ENCODE results near the gene CCDC141. TPM values are rescaled to one million over a fixed set of nuclear protein-coding genes. Genes with fewer than 3 reads are reported as not detected.

The CCDC141 gene
- total and polyA plus RNA-seq, 2 experiments from 2014 or later = 3.0 to 7.2 TPM

DNA sequence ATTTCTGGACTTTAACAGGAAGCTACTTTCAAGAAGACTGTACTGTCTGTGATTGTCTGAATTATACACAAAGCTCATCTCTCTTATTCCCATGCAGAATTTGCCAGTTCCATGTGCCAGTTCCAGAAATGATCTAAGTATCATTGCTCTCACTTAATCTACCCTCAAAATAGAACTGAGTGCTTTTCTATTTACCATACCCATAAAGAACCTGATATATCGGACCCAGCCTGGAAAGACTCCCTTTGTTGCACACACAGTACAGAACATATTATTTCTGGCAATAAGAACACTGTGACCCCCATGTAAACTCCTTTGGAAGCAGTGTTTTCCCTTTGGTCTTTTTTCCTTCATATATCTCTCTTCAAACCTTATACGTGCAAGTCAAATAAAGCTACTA, 140.4 kb downstream of the CCDC141 start:
- no peak for TF ChIP-seq EZH2 (IDR thresholded peaks at IDR 0.05; ENCODE audit: borderline replicate concordance)
- TF ChIP-seq, protein P1, sequence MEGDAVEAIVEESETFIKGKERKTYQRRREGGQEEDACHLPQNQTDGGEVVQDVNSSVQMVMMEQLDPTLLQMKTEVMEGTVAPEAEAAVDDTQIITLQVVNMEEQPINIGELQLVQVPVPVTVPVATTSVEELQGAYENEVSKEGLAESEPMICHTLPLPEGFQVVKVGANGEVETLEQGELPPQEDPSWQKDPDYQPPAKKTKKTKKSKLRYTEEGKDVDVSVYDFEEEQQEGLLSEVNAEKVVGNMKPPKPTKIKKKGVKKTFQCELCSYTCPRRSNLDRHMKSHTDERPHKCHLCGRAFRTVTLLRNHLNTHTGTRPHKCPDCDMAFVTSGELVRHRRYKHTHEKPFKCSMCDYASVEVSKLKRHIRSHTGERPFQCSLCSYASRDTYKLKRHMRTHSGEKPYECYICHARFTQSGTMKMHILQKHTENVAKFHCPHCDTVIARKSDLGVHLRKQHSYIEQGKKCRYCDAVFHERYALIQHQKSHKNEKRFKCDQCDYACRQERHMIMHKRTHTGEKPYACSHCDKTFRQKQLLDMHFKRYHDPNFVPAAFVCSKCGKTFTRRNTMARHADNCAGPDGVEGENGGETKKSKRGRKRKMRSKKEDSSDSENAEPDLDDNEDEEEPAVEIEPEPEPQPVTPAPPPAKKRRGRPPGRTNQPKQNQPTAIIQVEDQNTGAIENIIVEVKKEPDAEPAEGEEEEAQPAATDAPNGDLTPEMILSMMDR (IDR thresholded peaks at IDR 0.05; ENCODE audit: poor library complexity) = no peak
- TF ChIP-seq EZH2phosphoT487 (IDR thresholded peaks at IDR 0.05; ENCODE audit: low read depth, severe bottlenecking, unreplicated experiment) = no peak
- WGBS (ENCODE audit: low lambda C conversion rate, missing lambda C conversion rate) = 77% methylated on average over 2 of the region's 2 CpGs

GRCh38 chr2:178908810-178909209, 141.1 kb downstream of the CCDC141 start:
- no peaks in the 10 kb centered on the region for H4K20me1 ChIP-seq (ENCODE audit: insufficient read depth, poor library complexity, severe bottlenecking)
- no peak overlapping the region for H3K4me2 ChIP-seq
- DNase-seq (ENCODE audit: low spot score) = no peak
- no peaks in the 10 kb centered on the region for H3K27me3 ChIP-seq
- no peak overlapping the region for H2AFZ ChIP-seq
- peaks cover 4% of the 10 kb centered on the region for H3K4me1 ChIP-seq (ENCODE audit: insufficient read depth)
- no peaks in the 10 kb centered on the region for H3K36me3 ChIP-seq (replicated peaks; ENCODE audit: insufficient read depth, low read depth)
- no peak overlapping the region for H3K4me3 ChIP-seq
- no peaks in the 10 kb centered on the region for H3K9me2 ChIP-seq (replicated peaks; ENCODE audit: insufficient read depth)
- no peak overlapping the region for H3K27ac ChIP-seq
- no peaks in the 10 kb centered on the region for H3K79me2 ChIP-seq
- H3K9me3 ChIP-seq (ENCODE audit: low read depth) = no peaks in the 10 kb centered on the region
- TF ChIP-seq EZH2 (IDR thresholded peaks at IDR 0.05; ENCODE audit: borderline replicate concordance) = no peak
- TF ChIP-seq EZH2phosphoT487 (IDR thresholded peaks at IDR 0.05; ENCODE audit: low read depth, severe bottlenecking, unreplicated experiment) = no peak

More for the DNA sequence above, 140.4 kb downstream of the CCDC141 start:
- Histone ChIP-seq H3K9me2 (replicated peaks; ENCODE audit: insufficient read depth) (no peaks in the 10 kb centered on the region), H3K4me2 (no peak overlapping the region), H3K4me3 (no peak overlapping the region), H3K79me2 (no peaks in the 10 kb centered on the region), H3K4me1 (ENCODE audit: insufficient read depth) (peaks cover 4% of the 10 kb centered on the region), H3K27ac (no peak overlapping the region), H3K9me3 (ENCODE audit: low read depth) (no peaks in the 10 kb centered on the region), H2AFZ (no peak overlapping the region), H3K27me3 (no peaks in the 10 kb centered on the region), H3K36me3 (replicated peaks; ENCODE audit: insufficient read depth, low read depth) (no peaks in the 10 kb centered on the region), H4K20me1 (ENCODE audit: insufficient read depth, poor library complexity, severe bottlenecking) (no peaks in the 10 kb centered on the region)
- DNase-seq (ENCODE audit: low spot score) = no peak

DNA sequence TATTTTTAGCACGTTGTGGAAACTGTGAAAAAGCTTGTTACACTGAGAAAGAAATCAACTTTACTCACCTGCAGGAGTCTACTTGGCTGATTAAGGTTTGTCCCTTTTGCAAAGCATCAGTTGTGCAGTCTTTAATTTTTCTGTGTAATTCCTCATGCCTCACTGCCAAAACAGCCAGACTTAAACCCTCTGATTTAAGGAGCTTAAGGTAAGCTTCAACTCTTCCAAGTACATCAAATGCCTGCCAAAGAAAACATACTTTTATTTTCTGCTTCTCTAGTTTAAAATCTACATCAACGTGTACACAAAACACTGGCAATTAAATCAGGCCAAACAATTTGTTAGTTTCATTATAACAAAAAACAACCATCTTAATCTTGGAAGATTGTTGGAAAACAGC, 144.7 kb downstream of the CCDC141 start:
- 74% methylated on average over 2 of the region's 2 CpGs for WGBS (ENCODE audit: low lambda C conversion rate, missing lambda C conversion rate)
- no peak for DNase-seq (ENCODE audit: low spot score)
- Histone ChIP-seq H3K27ac (no peak overlapping the region), H4K20me1 (ENCODE audit: insufficient read depth, poor library complexity, severe bottlenecking) (no peaks in the 10 kb centered on the region), H3K4me1 (ENCODE audit: insufficient read depth) (peaks cover 4% of the 10 kb centered on the region), H3K36me3 (replicated peaks; ENCODE audit: insufficient read depth, low read depth) (no peaks in the 10 kb centered on the region), H2AFZ (no peak overlapping the region), H3K4me3 (no peak overlapping the region), H3K9me2 (replicated peaks; ENCODE audit: insufficient read depth) (no peaks in the 10 kb centered on the region), H3K27me3 (no peaks in the 10 kb centered on the region), H3K79me2 (no peaks in the 10 kb centered on the region), H3K9me3 (ENCODE audit: low read depth) (no peaks in the 10 kb centered on the region), H3K4me2 (no peak overlapping the region)
- TF ChIP-seq, protein P1 (IDR thresholded peaks at IDR 0.05; ENCODE audit: poor library complexity) = no peak
- TF ChIP-seq EZH2 (IDR thresholded peaks at IDR 0.05; ENCODE audit: borderline replicate concordance) (no peak), EZH2phosphoT487 (IDR thresholded peaks at IDR 0.05; ENCODE audit: low read depth, severe bottlenecking, unreplicated experiment) (no peak)

GRCh38 chr2:178899656-178900055, 150.3 kb downstream of the CCDC141 start:
- TF ChIP-seq, protein P1 (IDR thresholded peaks at IDR 0.05; ENCODE audit: poor library complexity) = no peak
- TF ChIP-seq EZH2phosphoT487 (IDR thresholded peaks at IDR 0.05; ENCODE audit: low read depth, severe bottlenecking, unreplicated experiment) = no peak
- TF ChIP-seq EZH2 (IDR thresholded peaks at IDR 0.05; ENCODE audit: borderline replicate concordance) = no peak
- Histone ChIP-seq H3K27me3 (no peaks in the 10 kb centered on the region), H3K9me2 (replicated peaks; ENCODE audit: insufficient read depth) (no peaks in the 10 kb centered on the region), H3K27ac (no peak overlapping the region), H3K9me3 (ENCODE audit: low read depth) (no peaks in the 10 kb centered on the region), H3K4me2 (no peak overlapping the region), H3K4me3 (no peak overlapping the region), H3K36me3 (replicated peaks; ENCODE audit: insufficient read depth, low read depth) (no peaks in the 10 kb centered on the region), H3K79me2 (no peaks in the 10 kb centered on the region), H4K20me1 (ENCODE audit: insufficient read depth, poor library complexity, severe bottlenecking) (no peaks in the 10 kb centered on the region), H2AFZ (no peak overlapping the region), H3K4me1 (ENCODE audit: insufficient read depth) (no peaks in the 10 kb centered on the region)
- DNase-seq (ENCODE audit: low spot score) = no peak

Data from hepatocyte (in vitro differentiated cells).